Left ventricle myocardium inferior (tissue), 1 donor: ENCODE results near the gene SH3RF1. TPM values are rescaled to one million over a fixed set of nuclear protein-coding genes. Genes with fewer than 3 reads are reported as not detected.
"Not testable (repeated sequence)": the region's sequence is repeated elsewhere in the genome, so short reads cannot be mapped to it uniquely, and the experiment has no call there.

Source experiments
- DNase-seq: peaks from one replicate; pipeline ENCODE4 v3.0.0-alpha.2; 2020
- H3K27ac ChIP-seq: fragments of 200-600 bp; replicated peaks from 2 replicates; pipeline ENCODE4 v1.8.0; 2021
- H3K27me3 ChIP-seq: fragments of 200-600 bp; 2 replicates; pipeline ENCODE4 v1.8.0; 2021; ENCODE audit warnings: low read depth
- H3K36me3 ChIP-seq: fragments of 200-600 bp; 2 replicates; pipeline ENCODE4 v1.8.0; 2021
- H3K4me1 ChIP-seq: fragments of 200-600 bp; 2 replicates; pipeline ENCODE4 v1.8.0; 2021
- H3K4me3 ChIP-seq: fragments of 200-600 bp; 2 replicates; pipeline ENCODE4 v1.8.0; 2021; ENCODE audit warnings: mild to moderate bottlenecking, moderate library complexity
- H3K9me3 ChIP-seq: fragments of 200-600 bp; replicated peaks from 2 replicates; pipeline ENCODE4 v1.8.0; 2021
- CTCF ChIP-seq: fragments of 200-600 bp; IDR thresholded peaks from 2 replicates; pipeline ENCODE4 v1.8.0; 2021; ENCODE audit warnings: antibody characterized with exemption, mild to moderate bottlenecking, borderline replicate concordance
- intact Hi-C: fragments of 100-400 bp; cut with micrococcal nuclease; formaldehyde crosslinking; loops from one replicate; pipeline ENCODE4 v1.11.0; 2022
- total RNA-seq: library from RNA; stranded (reverse); fragmentation: NEBNext Ultra II Directional; extraction: Animal tissue kit (Norgen Biotek cat#: 25700); gene quantifications from one replicate; pipeline ENCODE4 v1.2.1, GENCODE V29; 2021
- donor health status: DM: no; HTN: yes; CAD: no; lungs with severe emphysema.

The SH3RF1 gene
- total RNA-seq, 1 donor from 2014 or later, result 8.8 TPM

GRCh38 chr4:169282429-169283113 is 11.8 kb upstream of the SH3RF1 start:
- no peaks in the 10 kb centered on the region for H3K36me3 ChIP-seq
- TF ChIP-seq CTCF, result no peak
- no peaks in the 10 kb centered on the region for H3K27me3 ChIP-seq
- no peaks in the 10 kb centered on the region for H3K4me1 ChIP-seq
- H3K9me3 ChIP-seq, result no peaks in the 10 kb centered on the region
- H3K4me3 ChIP-seq, result no peak overlapping the region
- DNase-seq, result no peak
- H3K27ac ChIP-seq, result no peak overlapping the region
- intact Hi-C loops, result no loop called here

DNA sequence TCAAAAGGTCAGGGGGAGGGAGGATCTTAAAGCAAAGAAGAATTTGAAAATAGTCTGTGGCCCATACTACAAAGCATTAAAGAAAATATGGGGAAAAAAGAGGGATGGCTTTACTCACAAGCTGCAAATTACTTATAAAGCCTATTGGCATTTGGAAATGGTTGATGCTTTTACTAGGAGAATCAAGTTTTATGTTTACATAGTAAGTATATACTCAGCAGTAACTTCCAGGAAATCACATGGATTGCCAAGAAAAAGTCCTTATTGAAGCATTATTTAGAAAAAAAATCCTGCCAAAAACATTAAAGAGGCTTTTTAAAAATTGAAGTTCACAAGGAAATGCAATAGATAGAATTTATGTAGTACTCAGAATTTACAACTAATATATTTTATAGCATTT is 8.4 kb upstream of the SH3RF1 start:
- H3K9me3 ChIP-seq, result no peaks in the 10 kb centered on the region
- no peak overlapping the region for H3K4me3 ChIP-seq
- H3K36me3 ChIP-seq, result no peaks in the 10 kb centered on the region
- DNase-seq, result no peak
- no peak for TF ChIP-seq CTCF
- no peak overlapping the region for H3K27ac ChIP-seq
- H3K27me3 ChIP-seq, result no peaks in the 10 kb centered on the region
- H3K4me1 ChIP-seq, result no peaks in the 10 kb centered on the region
- intact Hi-C loops, result no loop called here

GRCh38 chr4:169278624-169279023 is 7.9 kb upstream of the SH3RF1 start:
- no peaks in the 10 kb centered on the region for H3K4me1 ChIP-seq
- H3K9me3 ChIP-seq, result no peaks in the 10 kb centered on the region
- intact Hi-C loops, result no loop called here
- no peak overlapping the region for H3K4me3 ChIP-seq
- H3K27ac ChIP-seq, result no peak overlapping the region
- DNase-seq, result no peak
- no peaks in the 10 kb centered on the region for H3K27me3 ChIP-seq
- no peaks in the 10 kb centered on the region for H3K36me3 ChIP-seq
- TF ChIP-seq CTCF, result no peak

GRCh38 chr4:169277838-169278237 is 7.1 kb upstream of the SH3RF1 start:
- H3K4me3 ChIP-seq, DNase-seq, H3K27ac ChIP-seq, H3K27me3 ChIP-seq, H3K9me3 ChIP-seq, H3K4me1 ChIP-seq, intact Hi-C loops, H3K36me3 ChIP-seq: not testable (repeated sequence)

DNA sequence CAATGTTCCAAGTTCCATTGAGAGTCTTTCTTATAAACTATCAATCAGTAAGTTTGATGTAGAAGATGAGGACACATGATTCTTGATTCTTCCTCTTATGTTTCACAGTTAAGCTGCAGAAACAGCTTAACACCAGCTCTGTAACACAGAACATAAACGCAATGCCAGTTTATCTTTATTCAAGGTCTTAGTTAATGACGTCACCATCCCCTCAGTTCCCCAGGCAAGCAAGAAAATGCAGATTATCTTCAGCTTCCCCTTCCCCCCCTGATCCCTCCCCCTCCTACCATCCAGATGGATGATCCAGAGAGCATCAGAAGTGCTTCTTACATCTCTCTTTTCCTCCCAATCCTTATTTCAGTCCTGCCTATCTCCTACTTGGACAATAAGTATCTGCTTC is 4.4 kb upstream of the SH3RF1 start:
- H3K9me3 ChIP-seq, result no peaks in the 10 kb centered on the region
- TF ChIP-seq CTCF, result no peak
- no peak overlapping the region for H3K27ac ChIP-seq
- H3K4me1 ChIP-seq, result peaks cover 22% of the 10 kb centered on the region
- intact Hi-C loops, result no loop called here
- no peak for DNase-seq
- H3K36me3 ChIP-seq, result no peaks in the 10 kb centered on the region
- no peaks in the 10 kb centered on the region for H3K27me3 ChIP-seq
- no peak overlapping the region for H3K4me3 ChIP-seq

- no peak for DNase-seq
- H3K9me3 ChIP-seq, result no peaks in the 10 kb centered on the region
- no peaks in the 10 kb centered on the region for H3K27me3 ChIP-seq
- H3K4me3 ChIP-seq, result no peak overlapping the region
- no peaks in the 10 kb centered on the region for H3K36me3 ChIP-seq
- no peak overlapping the region for H3K27ac ChIP-seq
- intact Hi-C loops, result no loop called here
- no peak for TF ChIP-seq CTCF
- peaks cover 34% of the 10 kb centered on the region for H3K4me1 ChIP-seq
Measured at GRCh38 chr4:169274033-169274432, 3.3 kb upstream of the SH3RF1 start.
